GM19452 (cell line): ENCODE results near the gene RASA3.
"Not testable (repeated sequence)": the region's sequence is repeated elsewhere in the genome, so short reads cannot be mapped to it uniquely, and the experiment has no call there.

Experiments used
- ATAC-seq: cut with Tn5 transposase; IDR thresholded peaks from one replicate; pipeline ENCODE4 v1.9.1; 2021; ENCODE audit not compliant: unreplicated experiment

The RASA3 gene

GRCh38 chr13:114102131-114102520 lies 30.3 kb downstream of the RASA3 start:
- no peak for ATAC-seq

DNA sequence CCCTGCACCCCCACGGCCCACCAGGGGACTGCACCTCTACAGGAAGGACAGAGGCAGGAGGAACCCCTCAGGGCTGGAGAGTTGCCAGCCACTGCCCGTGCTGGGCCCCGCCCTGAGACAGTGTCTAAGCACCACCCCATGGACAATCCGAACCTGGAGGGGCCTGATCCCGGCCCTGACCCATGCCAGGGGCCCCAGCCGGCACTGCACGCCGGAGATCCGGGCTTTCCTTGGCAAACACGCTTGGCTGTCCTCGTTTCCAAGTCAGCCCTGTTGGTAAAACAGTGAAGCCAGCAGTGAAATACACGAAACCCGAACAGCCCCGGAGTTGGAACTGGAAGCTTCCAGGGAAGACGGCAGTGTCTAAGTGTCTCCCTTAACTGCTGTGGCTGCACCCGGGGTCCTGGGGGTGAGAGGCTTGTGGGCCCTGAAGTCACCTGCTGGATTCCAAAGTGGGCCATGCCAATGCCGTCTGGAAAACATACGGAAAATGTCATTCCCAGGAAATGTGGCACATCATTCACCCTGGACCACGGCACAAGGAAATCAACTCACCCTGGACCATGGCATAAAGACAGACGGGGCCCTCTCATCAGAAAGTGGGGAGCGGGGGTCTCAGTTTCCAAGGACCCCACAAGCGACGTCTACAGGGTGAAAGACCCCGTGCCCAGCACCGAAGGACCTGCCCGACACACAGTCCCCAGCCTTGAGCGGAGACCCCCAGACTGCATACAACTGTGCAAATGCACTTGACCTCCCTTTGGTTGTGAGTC lies 30.9 kb downstream of the RASA3 start:
- ATAC-seq, result no peak

DNA sequence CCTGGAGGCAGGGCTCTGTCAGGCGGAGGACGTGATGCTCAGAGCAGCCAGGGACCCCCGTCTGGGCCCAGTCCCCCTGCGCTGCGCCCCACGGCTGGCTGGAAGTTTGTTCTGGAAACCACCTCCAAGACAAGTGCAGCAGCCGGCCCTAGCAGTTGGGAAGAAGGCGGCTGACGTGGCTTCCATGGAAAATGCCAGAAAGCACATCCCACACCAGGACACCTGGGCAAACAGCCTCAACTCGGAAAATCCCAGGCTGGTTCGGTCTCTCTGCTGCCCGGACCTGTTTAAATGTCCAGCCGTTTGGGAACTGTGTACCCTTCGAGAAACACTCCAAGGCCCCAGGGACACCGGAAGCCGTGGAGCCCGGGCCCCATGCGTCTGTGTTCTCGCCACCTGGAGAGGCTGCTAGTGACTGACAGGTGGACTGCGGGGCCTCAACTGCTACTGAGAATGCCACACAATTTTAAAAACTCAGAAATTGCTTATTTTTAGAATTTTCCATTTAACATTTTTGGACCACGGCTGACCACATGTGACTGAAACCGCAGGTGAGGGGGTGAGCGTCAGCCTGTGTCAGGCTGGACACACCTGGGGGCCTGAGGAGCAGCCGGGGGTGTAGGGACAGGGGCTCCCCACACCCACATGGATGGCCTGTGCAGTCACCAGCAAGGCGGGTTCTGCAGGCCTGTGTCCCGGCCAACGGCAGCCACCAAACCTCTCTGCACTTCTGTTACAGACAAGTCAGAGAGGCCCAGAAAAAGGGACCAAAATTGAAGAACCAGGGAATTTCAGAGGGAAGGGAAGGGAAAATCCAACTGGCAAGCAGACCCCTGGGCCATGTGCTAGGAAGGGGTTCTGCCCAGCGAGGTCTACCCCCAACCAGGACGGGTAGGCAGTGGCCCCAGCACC lies 31.7 kb downstream of the RASA3 start:
- ATAC-seq, result no peak

DNA sequence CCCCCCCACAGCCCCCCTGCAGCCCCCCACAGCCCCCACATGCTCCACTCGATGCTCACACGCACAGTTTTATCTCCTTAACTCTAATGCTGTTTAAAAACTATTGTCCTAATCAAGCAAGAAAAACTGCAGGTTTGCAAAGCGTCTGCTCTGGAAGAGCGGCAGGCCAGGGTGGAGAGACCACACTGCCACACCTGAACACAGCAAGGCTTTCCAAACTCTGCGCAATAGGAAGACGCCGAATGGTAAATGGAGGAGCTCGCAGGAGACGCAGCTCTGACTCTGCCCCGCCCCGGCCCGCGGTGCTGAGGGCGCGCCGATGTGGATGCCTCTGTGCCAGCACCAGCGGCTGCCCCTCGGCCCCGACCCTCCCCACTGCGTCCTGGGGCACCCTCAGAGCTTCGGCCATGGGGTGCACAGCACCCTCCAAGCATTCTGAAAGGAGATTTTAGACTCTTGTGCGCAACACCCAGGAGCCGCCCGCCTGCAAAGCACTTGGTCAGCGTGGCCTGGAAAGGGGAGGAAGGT lies 32.4 kb downstream of the RASA3 start:
- no peak for ATAC-seq

DNA sequence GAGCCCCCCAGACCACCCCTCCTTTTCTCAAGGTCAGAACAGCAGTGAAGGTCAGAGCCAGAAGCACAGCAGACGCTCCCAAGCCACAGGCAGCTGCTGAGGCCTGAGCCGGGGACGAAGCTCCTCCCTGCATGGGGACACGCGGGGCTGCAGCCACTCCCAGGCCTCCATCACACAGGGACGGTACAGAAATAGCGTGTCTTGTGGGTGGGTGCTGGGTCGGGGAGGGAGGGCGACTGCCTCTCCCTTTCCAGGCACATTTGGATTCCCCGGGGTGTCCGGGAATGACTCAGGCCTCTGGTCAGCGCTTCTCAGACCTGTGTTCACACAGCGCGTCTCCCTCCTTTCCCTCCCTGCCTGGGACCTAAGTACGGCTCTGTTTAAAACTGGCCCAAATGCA lies 33.2 kb downstream of the RASA3 start:
- ATAC-seq, result no peak

DNA sequence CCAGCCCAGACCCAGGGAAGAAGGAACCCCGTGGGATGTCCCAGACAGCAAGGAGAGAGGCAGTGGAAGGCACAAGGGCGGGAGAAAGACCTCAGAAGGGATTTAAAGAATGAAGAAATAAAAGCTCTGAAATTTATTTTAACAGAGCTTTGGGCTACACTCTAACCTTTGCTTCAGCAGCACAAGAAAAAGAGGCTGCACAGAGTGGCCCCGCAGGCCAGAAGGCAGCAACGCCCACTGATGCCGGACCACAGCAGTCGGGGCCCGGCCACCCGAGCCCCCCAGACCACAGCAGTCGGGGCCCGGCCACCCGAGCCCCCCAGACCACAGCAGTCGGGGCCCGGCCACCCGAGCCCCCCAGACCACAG lies 33.8 kb downstream of the RASA3 start:
- not testable (repeated sequence) for ATAC-seq

GRCh38 chr13:114097893-114098688 lies 34.3 kb downstream of the RASA3 start:
- no peak for ATAC-seq

- no peak for ATAC-seq
These were observed 35.1 kb downstream of the RASA3 start for GRCh38 chr13:114097212-114097892.

DNA sequence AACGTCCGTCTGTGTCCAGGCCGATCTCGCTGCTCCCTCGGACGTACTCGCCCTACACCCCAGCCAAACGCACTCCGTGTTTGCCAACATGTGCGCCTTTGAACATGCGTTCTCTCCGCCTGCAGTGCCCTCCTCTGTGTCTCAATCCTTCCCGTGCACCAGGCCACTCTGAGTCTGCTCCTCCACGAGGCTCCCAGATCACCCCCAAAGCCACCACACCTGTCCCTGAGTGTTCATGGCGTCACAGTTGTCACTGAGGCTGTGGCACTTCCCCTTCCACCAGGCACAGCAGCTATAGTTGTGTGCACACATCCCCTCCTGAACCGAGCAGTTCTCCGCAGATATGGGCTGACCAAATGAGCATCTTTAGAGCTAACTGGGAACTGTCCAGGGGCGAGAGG lies 35.6 kb downstream of the RASA3 start:
- no peak for ATAC-seq

- ATAC-seq, result no peak
These were observed 36.4 kb downstream of the RASA3 start for GRCh38 chr13:114096031-114096485.

DNA sequence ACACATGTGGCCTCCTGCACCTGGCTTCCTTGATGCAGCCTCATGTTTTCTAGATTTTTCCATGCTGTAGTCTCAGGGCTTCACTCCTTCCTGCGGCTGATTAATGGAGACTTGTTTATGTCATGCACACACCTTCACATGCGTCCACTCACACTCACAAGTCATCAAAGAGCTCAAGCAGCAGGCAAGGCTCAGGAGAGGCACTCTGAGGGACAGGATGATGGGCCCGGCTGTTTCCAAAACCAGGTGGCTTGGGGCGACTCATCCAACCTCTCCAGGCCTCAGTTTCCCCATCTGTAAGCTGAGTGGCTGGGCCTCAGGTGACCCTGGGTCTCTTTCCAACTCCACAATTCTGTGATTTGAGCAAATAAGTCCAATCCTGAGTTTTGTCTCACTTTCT lies 36.9 kb downstream of the RASA3 start:
- no peak for ATAC-seq

DNA sequence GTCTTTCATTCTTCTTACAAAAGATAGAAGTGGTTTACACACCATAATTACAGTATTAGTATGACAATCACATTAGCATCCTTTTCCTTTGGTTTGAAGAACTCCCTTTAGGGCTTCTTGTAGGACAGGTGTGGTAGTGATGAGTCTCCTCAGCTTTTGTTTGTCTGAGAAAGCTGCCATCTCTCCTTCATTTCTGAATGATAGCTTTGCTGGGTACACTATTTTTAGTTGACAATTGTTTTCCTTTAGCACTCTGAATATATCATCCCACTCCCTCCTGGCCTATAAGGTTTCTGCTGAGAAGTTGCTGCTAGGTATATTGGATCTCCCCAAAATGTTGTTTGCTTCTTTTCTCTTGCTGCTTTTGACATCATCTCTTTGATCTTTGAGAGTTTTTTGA lies 39.3 kb downstream of the RASA3 start:
- ATAC-seq, result no peak

- ATAC-seq, result no peak
These were observed 40.0 kb downstream of the RASA3 start for GRCh38 chr13:114092468-114092867.

- no peak for ATAC-seq
These were observed 41.9 kb downstream of the RASA3 start for GRCh38 chr13:114090476-114090875.

GRCh38 chr13:114089751-114090400 lies 42.5 kb downstream of the RASA3 start:
- ATAC-seq, result no peak

DNA sequence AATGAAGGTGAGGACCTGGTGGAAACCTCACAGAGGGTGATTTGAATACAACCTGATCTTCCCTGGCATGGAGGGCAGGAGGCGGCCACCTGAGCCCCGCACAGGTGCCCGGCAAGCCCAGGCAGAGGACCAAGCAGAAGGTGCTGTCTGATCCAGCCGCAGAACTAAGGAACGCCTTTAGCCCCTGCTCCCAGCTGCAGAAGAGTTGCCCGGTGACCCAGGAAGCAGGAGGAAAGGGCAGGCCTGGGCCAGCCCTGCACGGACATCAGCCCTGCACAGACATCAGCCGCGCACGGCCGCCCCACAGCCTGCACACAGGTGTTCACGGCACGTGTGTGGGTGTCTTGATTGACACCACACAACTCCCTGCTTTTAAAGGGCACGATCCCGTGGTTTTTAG lies 43.1 kb downstream of the RASA3 start:
- no peak for ATAC-seq

GRCh38 chr13:114088863-114089262 lies 43.6 kb downstream of the RASA3 start:
- ATAC-seq, result no peak

DNA sequence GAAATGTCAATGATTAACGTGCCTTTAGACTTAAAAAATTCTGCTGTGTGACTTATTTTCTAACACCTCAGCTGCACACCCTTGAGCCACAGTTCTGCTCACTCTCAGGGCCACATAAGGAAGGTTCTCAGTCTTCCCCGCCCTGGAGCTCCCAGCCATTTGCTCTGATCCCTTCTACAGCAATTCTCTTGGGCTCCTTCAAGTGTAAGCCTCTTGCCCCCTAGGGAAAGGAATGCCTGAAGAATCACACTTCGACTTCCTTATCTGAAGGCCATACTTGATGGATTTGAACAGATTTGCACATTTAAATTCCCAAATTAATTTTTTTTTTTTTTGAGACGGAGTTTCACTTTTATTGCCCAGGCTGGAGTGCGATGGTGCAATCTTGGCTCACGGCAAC lies 44.2 kb downstream of the RASA3 start:
- no peak for ATAC-seq

DNA sequence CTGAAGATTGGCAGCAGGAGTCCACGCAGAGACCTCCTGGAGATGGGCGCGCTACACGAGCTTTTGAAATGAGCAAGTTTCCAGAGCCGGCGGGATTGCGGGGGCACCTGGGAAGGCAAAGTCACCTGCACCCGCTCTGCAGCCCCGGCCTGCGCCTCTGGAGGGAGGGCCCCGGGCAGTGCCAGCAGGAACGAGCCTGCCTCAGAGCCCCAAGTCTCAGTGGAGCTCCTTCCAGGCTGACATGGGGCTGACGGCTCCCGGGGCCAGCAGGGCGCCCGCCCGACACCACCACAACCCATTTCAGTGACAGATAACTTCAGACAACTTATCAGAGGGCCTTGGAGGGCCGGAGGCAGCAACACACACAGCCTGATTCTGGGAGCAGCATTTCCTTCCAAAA lies 45.0 kb downstream of the RASA3 start:
- no peak for ATAC-seq
